A673 (cell line): ENCODE data around the gene SAMD14. TPM values are rescaled to one million over a fixed set of nuclear protein-coding genes. Genes with fewer than 3 reads are reported as not detected.

ENCODE experiments used
- BruUV-seq: library from RNA; stranded (reverse); fragments of 400-500 nt; replicated peaks from 2 replicates; lab custom pipeline; 2021; lab: Mats Ljungman, UMichigan
- CTCF ChIA-PET: fragments of 300-600 bp; sonication (Branson Sonifier 250); formaldehyde crosslinking; loops from one replicate; lab custom pipeline; 2022; ENCODE audit warnings: antibody characterized with exemption; lab: Charles Lee
- POLR2A ChIA-PET: fragments of 300-600 bp; sonication (Branson Sonifier 250); formaldehyde crosslinking; loops from one replicate; lab custom pipeline; 2022; ENCODE audit warnings: antibody characterized with exemption; ENCODE audit not compliant: low non-redundant PET; lab: Charles Lee
- DNase-seq: peaks from one replicate; pipeline ENCODE4 v3.0.0-alpha.2; 2015; ENCODE audit warnings: low spot score
- H3K27ac ChIP-seq: fragments of 200-600 bp; sonication (generic); 2 replicates; pipeline ENCODE4 v1.5.1; 2016; ENCODE audit warnings: mixed run types, low read depth, mild to moderate bottlenecking, mixed read lengths, antibody characterized with exemption, low read length; ENCODE audit not compliant: poor library complexity, severe bottlenecking
- H3K27me3 ChIP-seq: fragments of 200-600 bp; sonication (generic); replicated peaks from 2 replicates; pipeline ENCODE4 v1.6.1; 2017; ENCODE audit warnings: mixed run types, low read depth, mild to moderate bottlenecking, mixed read lengths, antibody characterized with exemption, low read length; ENCODE audit not compliant: insufficient read depth, poor library complexity
- H3K36me3 ChIP-seq: fragments of 200-600 bp; sonication (generic); 2 replicates; pipeline ENCODE4 v1.6.1; 2016; ENCODE audit warnings: mixed run types, mild to moderate bottlenecking, mixed read lengths, antibody characterized with exemption, low read length; ENCODE audit not compliant: insufficient read depth, poor library complexity, severe bottlenecking
- H3K4me1 ChIP-seq: fragments of 200-600 bp; sonication (generic); 2 replicates; pipeline ENCODE4 v1.6.1; 2017; ENCODE audit warnings: mixed run types, mild to moderate bottlenecking, mixed read lengths, antibody characterized with exemption, low read length; ENCODE audit not compliant: insufficient read depth, poor library complexity, severe bottlenecking
- H3K4me3 ChIP-seq: fragments of 200-600 bp; sonication (generic); 2 replicates; pipeline ENCODE4 v1.5.1; 2016; ENCODE audit warnings: low read depth, mixed run types, mild to moderate bottlenecking, mixed read lengths, low read length; ENCODE audit not compliant: poor library complexity, severe bottlenecking
- H3K9me3 ChIP-seq: fragments of 200-600 bp; sonication (generic); 2 replicates; pipeline ENCODE4 v1.6.1; 2016; ENCODE audit warnings: mixed run types, low read depth, mild to moderate bottlenecking, mixed read lengths, antibody characterized with exemption, low read length; ENCODE audit not compliant: poor library complexity, severe bottlenecking
- EZH2 ChIP-seq: fragments of 200-600 bp; sonication (generic); IDR thresholded peaks from 2 replicates; pipeline ENCODE4 v1.6.1; 2017; ENCODE audit warnings: borderline replicate concordance, low read depth, mild to moderate bottlenecking, mixed read lengths, antibody characterized with exemption, low read length; ENCODE audit not compliant: poor library complexity, severe bottlenecking
- intact Hi-C: fragments of 100-400 bp; cut with micrococcal nuclease; formaldehyde crosslinking; loops from one replicate; pipeline ENCODE4 v1.10.0; 2022; ENCODE audit not compliant: unreplicated experiment
- total RNA-seq: library from RNA; stranded (reverse); gene quantifications from 2 replicates; pipeline ENCODE4 v1.2.3, GENCODE V29; 2021
- TF ChIP-seq, protein P1 (sequence below): fragments of 300-800, 200-600 bp; sonication (generic); conservative IDR thresholded peaks from 2 replicates; pipeline ENCODE4 v1.5.1; 2017; ENCODE audit warnings: low read depth, mild to moderate bottlenecking, antibody characterized with exemption, low read length, moderate library complexity, mixed read lengths

SAMD14 gene
- total RNA-seq, 1 experiment from 2014 or later: 45.0 TPM

DNA sequence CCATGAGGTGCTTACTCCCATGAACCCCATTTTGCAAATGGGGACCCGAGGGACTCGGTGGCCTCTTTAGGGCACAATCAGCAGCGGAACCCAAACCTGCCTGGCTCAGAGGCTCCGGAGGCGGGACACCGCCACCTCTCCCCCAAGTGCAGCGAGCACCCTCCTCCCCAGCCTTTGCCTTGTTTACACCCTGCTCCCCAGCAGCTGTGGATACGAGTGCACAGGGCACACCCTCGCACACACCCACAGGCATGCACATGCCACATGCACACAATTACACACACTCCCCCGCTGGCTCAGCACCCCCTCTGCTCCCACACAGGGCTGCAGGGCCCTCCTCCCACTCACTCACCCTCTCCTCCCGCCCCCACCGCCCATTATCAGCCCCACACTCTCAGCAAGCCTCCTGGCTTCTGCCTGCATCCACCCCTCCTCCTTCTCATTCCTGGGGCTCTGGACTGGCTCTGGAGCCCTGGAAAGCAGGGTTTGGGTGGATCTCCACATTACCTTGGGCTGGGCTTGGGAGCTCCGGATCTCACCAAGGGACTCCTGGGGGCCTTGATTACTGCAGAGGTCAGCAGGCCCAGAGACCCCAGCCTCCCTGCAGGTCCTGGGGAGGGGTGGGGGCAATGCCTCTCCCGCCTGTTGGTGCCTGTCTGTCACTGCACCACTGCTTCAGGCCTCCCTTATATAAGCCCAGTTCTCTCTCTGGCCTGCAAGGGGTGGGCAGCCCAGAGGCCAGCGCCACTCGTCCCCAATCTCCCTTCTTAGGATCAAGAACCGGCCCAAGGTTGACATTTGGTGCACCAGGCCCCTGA, 28.4 kb downstream of the SAMD14 start:
- DNase-seq: no peak
- intact Hi-C loops: no loop called here
- no peaks in the 10 kb centered on the region for H3K4me1 ChIP-seq
- no peaks in the 10 kb centered on the region for H3K27me3 ChIP-seq
- H3K9me3 ChIP-seq: no peaks in the 10 kb centered on the region
- H3K4me3 ChIP-seq: no peak overlapping the region
- H3K36me3 ChIP-seq: no peaks in the 10 kb centered on the region
- BruUV-seq: no TSS peak
- TF ChIP-seq EZH2: no peak
- TF ChIP-seq, protein P1, sequence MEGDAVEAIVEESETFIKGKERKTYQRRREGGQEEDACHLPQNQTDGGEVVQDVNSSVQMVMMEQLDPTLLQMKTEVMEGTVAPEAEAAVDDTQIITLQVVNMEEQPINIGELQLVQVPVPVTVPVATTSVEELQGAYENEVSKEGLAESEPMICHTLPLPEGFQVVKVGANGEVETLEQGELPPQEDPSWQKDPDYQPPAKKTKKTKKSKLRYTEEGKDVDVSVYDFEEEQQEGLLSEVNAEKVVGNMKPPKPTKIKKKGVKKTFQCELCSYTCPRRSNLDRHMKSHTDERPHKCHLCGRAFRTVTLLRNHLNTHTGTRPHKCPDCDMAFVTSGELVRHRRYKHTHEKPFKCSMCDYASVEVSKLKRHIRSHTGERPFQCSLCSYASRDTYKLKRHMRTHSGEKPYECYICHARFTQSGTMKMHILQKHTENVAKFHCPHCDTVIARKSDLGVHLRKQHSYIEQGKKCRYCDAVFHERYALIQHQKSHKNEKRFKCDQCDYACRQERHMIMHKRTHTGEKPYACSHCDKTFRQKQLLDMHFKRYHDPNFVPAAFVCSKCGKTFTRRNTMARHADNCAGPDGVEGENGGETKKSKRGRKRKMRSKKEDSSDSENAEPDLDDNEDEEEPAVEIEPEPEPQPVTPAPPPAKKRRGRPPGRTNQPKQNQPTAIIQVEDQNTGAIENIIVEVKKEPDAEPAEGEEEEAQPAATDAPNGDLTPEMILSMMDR: no peak
- ChIA-PET POLR2A (no interaction called here), CTCF (interaction anchor here (0.6 to 0.7 kb wide), 2 partner anchors 165 to 244 kb away, joined by 3 to 7 read pairs; no protein-coding TSS in a partner anchor)
- H3K27ac ChIP-seq: no peak overlapping the region

DNA sequence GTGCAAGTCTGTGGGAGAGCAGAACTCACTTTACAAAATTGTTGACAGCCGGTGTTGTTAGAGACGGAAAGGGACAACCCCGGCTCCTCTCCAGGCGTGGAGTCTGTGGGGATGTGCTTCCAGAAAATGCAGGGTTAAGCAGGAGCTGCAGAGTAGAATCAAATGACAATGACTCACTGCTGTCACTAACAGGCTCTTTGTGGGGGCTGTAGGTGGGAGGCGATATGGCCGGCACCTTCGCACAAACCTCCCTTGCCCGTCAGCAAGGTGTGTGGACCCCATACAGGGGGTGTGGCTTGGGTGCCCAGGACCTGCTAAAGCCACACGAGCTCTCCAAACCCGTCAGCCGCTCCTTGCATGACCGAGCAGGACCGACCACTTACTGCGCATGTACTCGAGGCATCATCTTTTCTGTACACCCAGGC, 29.0 kb downstream of the SAMD14 start:
- TF ChIP-seq EZH2: no peak
- TF ChIP-seq, protein P1: no peak
- Histone ChIP-seq H3K27ac (no peak overlapping the region), H3K27me3 (no peaks in the 10 kb centered on the region), H3K9me3 (no peaks in the 10 kb centered on the region), H3K4me3 (no peak overlapping the region), H3K36me3 (no peaks in the 10 kb centered on the region), H3K4me1 (peaks cover 3% of the 10 kb centered on the region)
- no peak for DNase-seq
- POLR2A ChIA-PET: no interaction called here
- CTCF ChIA-PET: interaction anchor here (0.6 to 0.7 kb wide), 2 partner anchors 166 to 243 kb away, joined by 3 to 7 read pairs; no protein-coding TSS in a partner anchor
- no TSS peak for BruUV-seq
- intact Hi-C loops: no loop called here

DNA sequence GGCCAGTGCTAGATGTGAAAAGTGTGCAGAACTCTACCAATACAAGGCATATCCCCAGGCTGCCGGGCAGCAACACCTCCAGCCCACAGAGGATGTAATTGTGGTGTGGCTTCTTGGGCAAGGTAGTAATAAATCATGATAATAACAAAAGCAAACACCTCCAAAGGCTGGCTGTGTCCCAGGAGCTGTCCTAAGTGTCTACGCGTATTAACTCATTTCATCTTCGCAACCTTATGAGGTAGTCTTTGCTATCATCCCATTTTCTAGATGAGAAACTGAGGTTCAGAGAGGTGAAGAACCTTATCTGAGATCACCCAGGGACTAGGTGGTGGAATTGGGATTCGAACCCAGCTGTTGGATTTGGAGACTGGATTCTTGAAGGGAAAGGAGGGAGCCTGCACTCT, 29.5 kb downstream of the SAMD14 start:
- no peaks in the 10 kb centered on the region for H3K36me3 ChIP-seq
- no peak for DNase-seq
- H3K9me3 ChIP-seq: no peaks in the 10 kb centered on the region
- POLR2A ChIA-PET: no interaction called here
- H3K4me1 ChIP-seq: peaks cover 5% of the 10 kb centered on the region
- H3K27me3 ChIP-seq: no peaks in the 10 kb centered on the region
- no peak overlapping the region for H3K4me3 ChIP-seq
- BruUV-seq: no TSS peak
- CTCF ChIA-PET: no interaction called here
- intact Hi-C loops: no loop called here
- no peak for TF ChIP-seq EZH2
- TF ChIP-seq, protein P1: no peak
- H3K27ac ChIP-seq: no peak overlapping the region
